ENCODE data around the gene C10orf71.

C10orf71 gene

DNA sequence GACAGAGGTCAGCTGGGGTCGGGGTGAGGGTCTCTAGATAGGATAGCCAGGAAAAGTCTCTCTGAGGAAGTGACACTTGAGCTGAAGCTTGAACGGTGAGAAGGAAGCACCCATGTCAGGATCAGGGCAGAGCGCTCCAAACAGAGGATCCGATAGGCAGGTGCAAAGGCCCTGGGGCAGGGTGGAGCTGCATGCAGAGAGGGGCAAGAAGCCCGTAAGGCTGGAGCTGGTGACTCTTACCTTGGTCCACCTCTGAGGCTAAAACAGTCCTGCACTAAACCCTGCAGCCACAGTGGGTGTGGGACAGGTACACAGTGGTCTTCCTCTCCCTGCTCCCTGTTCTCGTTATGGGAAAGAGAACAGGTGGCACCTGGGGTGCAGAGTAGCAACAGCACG is 5.8 kb upstream of the C10orf71 start:
- DNase-seq (ENCODE audit: low spot score): no peak

DNA sequence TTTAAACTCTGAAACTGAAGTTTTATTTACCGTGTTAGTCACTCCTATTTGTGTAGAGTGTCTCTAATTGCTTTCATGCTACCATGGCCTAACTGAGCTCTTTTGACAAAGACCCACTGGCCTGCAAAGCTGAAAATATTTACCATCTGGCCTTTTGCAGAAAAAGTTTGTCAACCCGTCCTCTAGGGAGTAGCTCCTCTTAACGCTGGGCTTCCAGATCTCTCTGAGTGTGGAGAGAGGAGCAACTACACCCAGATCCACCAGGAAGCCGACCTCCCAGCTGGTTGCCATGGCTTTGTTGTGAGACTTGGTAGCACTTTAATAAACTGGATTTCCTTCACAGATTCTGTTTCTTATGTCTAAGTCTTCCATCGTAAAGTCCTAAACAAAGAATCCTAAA is 4.2 kb upstream of the C10orf71 start:
- no peak for DNase-seq (ENCODE audit: low spot score)

DNA sequence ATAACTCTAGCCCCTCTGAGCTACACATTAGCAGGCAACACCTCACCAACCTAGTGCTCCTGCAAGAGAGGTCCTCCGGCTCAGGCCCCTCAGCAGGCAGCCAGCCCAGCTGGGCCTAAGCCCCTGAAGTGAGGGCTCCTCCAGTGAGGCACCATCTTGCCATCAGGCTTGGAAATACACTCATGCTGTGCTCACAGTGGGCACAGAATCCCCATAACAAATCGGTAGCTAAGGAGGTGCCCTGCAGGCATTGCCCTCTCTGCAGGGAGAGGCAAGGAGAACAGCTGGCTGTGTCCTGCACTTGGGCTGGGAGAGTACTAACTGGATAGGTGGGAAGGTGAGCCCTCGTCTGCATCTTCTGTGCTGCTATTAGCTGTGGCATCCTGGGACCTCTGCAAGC is 3.7 kb upstream of the C10orf71 start:
- DNase-seq (ENCODE audit: low spot score): no peak

DNA sequence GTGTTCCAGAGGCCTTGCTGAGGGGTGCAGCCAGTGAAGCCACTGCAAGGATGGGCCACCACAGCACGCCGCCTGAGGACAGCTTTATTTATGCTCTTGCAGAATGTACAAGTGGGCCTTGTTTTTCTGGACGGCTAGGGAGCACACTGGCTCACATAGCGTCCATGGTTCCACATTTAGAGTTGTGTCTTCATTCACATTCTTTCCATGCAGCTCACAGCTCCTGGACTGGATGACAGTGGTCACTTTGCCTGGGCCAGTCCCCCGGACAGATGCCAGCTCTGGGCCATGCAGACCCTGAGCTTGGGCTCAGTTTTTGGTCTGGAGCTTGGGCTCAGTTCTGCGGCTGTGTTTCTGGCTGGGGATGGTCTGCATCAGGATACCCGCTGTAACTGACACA is 2.6 kb upstream of the C10orf71 start:
- no peak for DNase-seq (ENCODE audit: low spot score)

DNA sequence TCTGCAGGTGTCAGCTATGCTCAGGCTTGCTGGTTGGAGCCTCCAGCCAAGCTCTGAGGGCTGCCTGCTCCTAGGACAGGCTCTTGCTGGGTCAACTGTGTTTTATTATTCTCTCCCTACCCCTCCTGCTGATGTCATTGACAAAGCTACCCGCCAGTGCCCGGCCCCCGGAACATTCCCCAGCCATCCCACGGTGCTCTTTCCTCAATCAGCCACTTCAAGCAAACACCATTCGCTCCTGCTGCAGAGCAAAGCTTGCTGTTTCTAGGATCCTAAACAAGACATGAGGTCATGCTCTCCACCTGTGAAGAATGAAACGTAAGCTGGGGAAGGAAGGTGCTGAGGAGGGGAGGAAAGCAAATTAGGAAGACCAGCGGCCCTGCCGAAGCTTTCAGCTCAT is 2.1 kb upstream of the C10orf71 start:
- no peak for DNase-seq (ENCODE audit: low spot score)

DNA sequence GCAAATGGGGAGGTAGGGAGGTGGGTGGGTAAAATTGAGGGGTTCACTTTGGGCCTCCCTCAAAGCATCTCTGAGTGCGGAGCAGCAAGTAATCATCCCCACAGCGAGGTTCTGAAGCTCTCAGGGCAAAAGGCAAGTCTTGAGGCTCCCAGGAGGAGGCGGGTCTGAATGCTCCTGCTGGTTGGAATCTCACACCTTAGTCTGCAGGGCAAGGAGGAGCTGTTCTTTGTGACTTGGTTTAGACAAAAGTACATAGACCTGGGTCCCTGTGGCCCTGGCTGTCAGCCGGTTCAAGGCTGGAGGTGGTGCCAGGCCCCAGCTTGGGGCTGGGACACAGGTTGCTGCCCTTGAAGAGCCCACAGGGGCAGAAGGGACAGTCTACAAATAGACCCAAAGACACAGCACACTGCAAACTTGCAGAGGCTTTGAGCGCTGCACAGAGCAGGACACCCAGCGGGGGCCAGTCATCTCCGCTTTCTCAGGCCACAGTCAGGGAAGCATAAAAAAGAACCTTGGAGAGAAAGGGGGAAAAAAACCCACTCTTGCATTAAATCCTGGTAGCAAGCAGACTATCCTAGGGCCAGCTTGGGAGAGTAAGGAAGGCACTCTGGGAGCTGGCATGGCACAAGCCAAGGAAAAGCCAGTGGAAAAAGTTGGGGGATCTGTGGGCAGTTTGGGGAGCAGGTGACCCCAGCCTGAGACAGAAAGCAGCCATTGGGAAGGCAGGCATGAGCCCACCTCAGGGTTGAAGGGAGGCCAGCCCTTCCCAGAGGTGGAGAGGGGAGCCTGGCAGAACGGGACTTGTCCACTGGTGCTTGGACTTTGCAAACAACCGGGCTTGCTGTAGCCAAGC is 926 bp upstream of the C10orf71 start:
- no peak for DNase-seq (ENCODE audit: low spot score)

DNA sequence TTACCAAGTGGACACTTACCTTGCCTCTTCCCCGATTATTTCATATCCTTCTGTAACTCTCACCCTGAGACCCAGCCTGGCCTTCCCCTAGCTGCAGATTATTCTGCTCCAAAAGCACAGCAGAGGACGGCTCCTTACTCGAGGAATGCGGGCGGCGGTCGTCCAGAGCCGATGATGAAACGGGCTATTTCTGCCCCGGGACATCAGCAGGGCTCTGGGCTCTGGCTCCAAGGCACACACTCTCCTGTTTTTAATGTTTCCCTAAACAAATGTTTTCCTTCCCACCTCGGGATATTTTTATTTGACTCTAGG is 343 bp upstream of the C10orf71 start:
- no peak for DNase-seq (ENCODE audit: low spot score)

DNA sequence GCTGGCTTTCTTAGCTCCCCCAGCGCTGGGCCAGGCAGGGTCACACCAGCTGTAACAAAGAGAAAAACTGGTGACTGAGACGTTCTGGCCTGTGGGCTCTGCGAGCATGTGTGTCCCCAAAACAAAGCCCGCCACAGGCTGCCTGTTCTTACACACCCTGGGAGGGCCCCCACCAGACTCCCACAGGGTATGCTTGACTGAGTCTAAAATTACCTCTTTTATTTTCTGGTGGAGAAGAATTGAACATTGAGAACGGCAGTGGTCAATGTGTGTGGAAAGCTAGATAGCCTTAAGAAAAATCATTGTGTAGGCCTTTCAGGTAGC is 808 bp downstream of the C10orf71 start:
- DNase-seq (ENCODE audit: low spot score): no peak

DNA sequence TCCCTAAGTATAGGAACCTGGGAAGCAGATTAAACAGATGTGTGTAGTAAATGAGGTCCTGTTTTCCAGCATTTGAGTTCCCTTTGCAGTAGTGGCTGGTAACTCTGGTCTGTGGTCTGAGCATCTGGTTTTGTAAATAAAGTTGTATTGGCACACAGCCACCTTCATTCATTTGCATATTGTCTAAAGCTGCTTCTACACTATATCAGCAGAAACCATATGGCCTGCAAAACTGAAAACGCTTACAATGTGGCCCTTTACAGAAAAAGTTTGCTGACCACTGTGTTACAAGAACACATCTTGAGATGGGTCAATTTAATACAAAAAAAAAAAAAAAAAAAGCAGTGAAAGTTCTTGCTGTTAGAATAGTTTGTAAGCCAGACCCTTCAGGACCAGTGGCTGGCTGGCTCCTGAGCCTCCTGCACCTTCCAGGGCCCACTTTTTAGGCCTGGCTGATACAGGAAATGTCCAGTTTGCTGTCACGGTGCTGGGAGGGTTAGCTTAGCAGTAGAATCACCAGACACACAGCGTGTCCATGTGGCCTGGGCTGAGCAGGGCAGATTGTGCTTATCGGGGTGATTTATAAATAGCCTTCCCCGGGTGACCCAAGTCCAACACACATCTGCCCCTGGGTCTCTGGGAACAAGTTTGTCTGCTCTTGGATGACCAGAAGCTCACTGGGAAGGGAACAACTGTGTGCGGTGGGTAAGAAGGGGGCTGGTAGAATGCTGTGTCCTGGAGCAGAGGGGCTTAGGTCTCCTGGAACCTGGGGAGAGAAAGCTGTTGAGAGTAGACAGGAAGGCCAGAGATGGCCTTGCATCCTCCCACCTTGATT is 1.4 kb downstream of the C10orf71 start:
- DNase-seq (ENCODE audit: low spot score): peak; percentile 5

DNA sequence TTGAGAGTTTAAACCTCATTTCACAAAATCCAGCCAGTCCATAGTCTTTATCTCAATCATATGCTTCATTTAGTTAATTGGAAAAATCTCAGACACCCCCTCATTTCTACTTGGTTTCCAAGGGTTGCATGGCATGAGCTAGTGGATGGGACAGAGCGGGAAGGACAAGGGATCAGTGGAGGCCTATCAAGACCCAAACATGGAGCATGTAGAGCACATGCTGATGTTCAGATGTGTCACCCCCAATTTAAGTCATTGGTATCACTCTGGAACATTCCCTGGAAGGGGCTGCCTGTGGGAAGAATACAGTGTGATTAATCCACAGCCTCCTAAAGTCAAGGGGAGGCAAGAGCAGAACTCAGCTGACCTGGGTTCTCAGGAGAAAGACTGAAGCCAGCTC is 2.3 kb downstream of the C10orf71 start:
- no peak for DNase-seq (ENCODE audit: low spot score)

DNA sequence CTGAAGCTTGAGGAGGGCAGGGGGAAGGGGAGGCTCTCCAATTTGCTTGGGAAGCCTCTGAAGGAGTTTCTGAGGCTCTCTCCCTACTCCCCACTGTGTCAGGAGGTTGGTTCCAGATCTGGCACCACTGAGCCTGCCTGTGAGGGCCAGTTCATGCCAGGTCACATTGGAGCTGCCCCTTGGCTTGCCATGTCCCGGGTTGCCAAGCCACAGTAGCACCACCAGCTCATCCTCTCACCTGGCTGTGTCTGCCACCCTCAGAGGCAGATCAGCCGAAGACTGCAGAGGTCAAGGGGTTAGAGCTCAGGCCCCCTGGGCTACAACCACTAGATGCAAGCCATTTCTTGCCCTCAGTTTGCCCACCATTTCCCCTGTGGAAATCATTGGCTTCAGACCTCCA is 3.1 kb downstream of the C10orf71 start:
- no peak for DNase-seq (ENCODE audit: low spot score)

DNA sequence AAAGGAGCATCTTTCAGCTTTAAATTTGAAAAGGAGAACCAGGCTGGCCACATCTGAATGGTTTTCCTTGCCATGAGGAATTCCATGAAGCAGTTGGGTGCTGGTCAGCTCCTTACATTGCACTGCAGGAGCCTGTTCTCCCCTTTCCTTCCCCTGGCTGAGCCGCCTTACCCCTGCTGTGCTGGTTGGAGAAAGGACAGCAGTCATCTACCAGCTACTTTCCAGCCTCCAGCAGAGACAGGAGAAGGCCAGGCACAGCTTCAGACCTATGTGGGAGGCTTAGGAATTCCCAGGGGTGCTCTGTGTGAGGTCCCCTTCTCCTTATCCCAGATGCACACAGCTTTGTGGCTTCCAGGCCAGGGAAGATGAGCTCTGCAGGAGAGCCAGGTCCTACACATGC is 4.7 kb downstream of the C10orf71 start:
- no peak for DNase-seq (ENCODE audit: low spot score)

DNA sequence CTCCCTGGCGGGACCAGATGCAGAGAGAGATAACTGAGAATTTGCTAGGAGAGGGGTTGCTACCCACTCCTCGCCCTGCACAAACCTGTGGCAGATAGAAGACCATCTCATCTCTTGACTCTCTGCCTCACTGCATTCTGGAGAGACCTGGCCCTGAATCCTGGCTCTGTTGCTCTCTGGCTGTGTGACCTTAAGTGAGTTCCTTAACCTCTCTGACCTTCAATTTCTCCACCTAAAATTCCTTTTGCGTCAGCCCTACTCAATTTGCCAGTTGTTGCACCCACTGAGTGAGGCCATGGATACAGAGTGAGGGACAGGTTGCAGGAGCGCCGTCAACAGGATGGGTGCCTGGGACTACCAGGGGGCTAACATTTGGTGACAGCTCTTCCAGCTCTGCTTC is 5.2 kb downstream of the C10orf71 start:
- DNase-seq (ENCODE audit: low spot score): no peak

DNA sequence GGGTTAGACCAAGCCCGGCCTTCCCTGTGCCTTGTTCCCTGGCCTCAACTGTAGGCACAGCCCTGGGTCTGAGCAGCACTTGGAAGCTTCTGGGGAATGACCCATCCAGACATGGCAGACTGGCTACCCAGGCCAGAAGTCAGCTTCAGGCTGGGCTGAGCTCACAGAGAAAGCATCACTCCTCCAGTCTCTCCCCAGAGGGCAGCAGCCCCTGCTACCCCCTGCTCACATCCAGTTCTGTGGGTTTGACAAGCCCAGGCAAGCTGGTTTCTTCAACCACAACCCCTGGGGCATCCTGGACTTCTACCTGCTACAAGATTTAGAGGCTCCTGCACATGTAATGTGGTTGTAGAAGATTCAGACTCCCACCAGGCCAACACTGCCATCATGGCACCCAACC is 9.0 kb downstream of the C10orf71 start:
- DNase-seq (ENCODE audit: low spot score): no peak

DNA sequence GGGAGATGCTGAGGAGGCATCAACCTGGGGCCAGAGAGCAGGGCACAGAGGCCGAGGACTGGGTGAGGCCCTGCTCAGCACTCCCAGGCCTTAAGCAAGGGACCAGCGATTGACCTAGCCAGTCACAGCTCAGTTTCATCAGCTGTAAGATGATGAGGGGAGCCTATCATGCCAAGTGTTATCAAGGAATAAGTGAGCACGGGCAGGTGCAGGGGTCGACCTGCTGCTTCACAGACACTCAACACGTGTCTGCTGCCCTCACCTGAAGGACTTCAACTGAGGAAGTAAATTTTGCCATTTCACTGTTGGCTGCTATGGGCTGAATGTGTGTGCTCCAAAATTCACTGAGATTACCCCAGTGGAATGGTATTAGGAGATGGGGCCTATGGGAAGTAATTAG is 9.9 kb downstream of the C10orf71 start:
- no peak for DNase-seq (ENCODE audit: low spot score)

DNA sequence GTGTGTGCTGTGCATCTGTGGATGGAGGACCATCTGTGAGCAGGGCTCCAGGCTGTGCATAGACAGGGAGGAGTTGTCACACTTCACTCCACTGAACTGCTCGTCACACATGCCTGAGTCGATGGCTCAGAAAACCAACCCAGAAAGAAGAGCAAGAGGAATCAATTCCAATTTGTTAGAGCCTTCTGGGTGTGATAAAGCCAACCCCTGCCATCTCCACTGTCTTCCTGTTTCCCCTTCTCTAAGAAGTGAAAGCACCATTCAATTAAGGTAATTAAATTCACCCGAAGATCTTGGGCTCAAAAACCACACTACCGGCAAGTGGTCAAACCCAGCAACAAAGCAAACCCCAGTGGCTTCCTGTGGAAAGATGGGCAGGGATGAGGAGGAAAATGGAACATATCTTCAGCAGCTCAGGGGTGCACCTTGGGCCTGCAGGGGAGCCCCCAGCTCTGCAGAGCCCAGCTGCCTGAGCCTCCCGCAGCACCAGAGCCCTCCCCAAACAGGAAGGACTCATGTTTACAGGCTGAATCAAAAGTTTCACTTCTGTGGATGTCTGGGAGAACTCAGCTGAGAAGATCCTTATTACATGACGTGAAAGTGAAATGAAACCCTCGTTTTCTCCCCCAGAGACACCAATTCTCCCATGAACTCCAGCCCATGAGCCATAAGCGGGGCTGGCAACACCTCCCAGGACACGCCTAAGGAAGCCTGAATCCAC is 10.9 kb downstream of the C10orf71 start:
- no peak for DNase-seq (ENCODE audit: low spot score)

DNA sequence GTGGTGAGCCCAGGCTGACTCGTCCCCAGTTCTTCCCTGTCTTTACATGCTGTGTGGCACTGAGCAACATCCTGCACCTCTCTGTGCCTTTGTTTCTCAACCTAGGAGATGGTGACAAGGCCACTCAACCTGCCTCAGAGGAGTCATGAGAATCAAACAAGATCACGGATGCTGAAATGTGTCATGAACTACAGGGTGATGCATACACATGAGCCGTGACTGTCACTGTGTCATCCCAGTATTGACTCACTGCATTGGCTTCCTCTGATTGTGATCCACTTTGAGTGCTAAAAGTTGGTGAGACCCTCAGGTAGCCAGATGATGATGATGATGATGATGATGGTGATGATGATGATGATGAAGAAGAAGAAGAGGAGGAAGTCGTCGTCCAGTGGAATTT is 11.5 kb downstream of the C10orf71 start:
- no peak for DNase-seq (ENCODE audit: low spot score)

DNA sequence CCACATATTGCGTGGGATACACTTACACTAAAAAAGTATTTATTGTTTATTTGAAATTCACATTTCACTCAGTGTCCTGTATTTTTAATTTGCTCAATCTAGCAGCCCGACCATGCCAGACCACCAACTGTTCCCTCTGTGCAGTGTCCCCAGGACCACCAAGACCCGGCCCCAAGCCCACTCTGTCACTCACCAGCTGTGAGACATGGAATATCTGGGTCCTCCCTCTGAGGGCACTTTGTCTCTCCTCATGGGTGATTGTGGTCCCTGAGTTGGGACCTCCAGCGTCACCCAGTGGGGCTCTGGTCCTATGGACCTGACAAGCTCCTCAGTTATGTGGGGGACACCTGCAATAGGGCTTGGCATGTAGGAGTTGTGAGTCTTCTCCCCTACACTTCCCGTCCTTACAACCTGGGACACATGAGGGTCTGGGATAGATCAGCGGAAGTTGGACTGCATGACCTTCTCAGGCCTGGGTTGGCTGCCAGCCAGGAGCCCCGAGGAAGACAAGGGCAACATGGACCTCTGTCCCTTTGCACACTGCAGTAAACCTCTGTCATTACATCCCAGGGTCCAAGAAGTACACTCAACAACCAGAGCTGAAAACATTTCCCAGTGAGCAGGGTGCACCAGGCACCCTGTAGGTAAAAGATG is 12.1 kb downstream of the C10orf71 start:
- no peak for DNase-seq (ENCODE audit: low spot score)

DNA sequence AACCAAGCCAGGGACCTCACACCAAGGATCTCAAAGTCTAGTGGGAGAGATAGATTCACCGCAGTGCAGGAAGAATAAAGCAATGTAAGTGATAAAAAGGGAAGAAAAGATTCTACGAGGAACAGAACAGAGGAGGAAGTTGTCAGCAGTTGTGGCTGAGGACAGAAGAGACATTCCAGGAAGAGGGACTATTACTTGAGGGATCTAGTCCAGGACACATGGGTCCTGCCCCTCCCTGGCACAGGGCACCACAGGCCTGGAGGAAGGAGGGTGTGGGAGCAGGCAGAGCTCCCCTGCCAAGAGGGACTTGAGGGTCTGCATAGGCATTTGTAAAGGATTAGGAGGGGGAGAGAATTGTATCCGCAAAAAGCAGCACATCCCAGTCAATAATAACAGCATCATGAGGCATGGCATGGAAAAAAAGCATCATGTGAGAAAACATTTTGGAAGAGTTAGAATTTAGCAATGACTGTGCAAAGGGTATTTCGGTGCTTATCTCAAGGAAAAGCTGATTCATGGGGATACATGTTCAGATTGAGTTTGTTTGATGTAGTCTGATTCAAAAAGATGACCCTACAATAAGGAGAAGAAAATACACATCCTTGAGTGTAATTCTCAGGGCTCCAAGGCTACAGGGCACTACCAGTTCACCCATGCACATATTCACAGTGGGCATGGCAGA is 12.7 kb downstream of the C10orf71 start:
- no peak for DNase-seq (ENCODE audit: low spot score)

DNA sequence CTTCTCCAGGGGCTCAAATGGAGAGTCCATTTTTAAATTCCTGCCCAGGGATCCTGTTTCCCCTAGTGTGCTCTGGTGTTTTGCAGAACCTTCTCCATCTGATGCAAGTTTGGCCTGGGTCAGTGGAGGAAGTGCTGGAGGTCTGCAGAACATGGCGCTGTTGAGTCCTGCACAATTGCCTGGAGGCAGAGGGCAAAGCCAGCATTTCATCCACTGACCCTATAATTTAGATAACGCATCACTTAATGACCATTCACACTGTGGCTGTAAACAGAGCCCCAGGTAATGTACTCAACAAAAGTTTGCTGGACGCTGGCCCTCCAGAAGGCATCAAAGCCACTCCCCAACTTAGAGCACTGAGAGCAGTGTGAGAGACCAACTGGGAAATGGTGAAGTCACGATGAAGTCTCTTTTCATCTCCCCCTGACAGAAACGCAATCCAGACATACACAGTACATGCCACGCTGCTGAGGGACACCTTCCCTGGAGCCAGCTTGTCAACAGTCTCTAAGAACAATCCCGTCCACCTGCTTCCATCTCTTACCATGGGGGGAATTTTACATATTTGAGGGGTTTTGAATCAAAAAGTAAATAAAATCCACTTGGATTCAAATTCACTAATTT is 13.4 kb downstream of the C10orf71 start:
- no peak for DNase-seq (ENCODE audit: low spot score)

DNA sequence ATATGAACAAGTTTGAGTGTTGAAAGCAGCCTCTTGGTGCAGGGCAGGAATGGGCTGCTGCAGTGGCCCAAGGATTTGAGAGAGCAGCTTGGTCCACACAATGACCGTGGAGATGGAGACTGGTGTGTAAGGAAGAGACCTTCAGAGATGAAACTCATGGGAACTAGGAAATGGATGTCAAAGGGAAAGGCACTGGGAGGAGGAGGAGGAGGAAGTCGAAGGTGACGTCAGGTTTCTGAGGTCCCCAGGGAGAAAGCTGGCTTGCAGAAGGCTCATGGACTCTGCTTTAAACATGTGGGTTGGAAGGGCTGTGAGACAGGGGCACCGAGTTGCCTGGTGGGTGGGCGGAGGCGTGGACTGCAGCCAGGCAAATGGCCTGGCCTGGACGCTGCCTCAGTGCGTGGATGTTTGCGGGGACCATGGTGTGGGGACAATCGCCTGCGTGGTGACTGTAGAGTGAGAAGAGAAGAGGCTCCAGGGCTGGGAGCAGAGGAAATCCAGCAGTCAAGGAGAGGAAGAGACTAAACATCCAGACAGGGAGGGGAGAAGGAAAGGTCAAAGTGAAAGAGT is 14.6 kb downstream of the C10orf71 start:
- no peak for DNase-seq (ENCODE audit: low spot score)
